Activated T-cell treated with anti-CD3 and anti-CD28 coated beads, Interleukin-2, amount 50 U/mL, for 72 hours (primary cell): ENCODE measurements around the gene ASB4. TPM values are rescaled to one million over a fixed set of nuclear protein-coding genes. Genes with fewer than 3 reads are reported as not detected.

ENCODE experiments used
- ATAC-seq, 2 donors: fragments of 150-1000 bp; cut with Tn5 transposase; replicated peaks in 1 of 2; 2 replicates each; pipeline ENCODE4 v1.10.0; 2021; ENCODE audit warnings: moderate library complexity in 2 of 2, mild to moderate bottlenecking in 1 of 2
- DNase-seq, 2 donors: peaks; one replicate each; pipeline ENCODE4 v3.0.0; 2021 to 2022; ENCODE audit warnings: mixed read lengths in 1 of 2
- H3K27ac Mint-ChIP-seq: one replicate; pipeline ENCODE4 v1.8.0; 2022; ENCODE audit warnings: mild to moderate bottlenecking, moderate library complexity, mixed read lengths
- H3K27me3 Mint-ChIP-seq: one replicate; pipeline ENCODE4 v1.8.0; 2022; ENCODE audit warnings: low read depth, mixed read lengths
- H3K36me3 Mint-ChIP-seq, 2 donors: one replicate each; pipeline ENCODE4 v1.8.0; 2022; ENCODE audit warnings: mixed read lengths in 2 of 2, mild to moderate bottlenecking in 1 of 2; ENCODE audit not compliant: insufficient read depth in 2 of 2
- H3K4me1 Mint-ChIP-seq: one replicate; pipeline ENCODE4 v1.8.0; 2022; ENCODE audit warnings: low read depth, mixed read lengths
- H3K4me3 Mint-ChIP-seq, 2 donors: one replicate each; pipeline ENCODE4 v1.8.0; 2022; ENCODE audit warnings: mild to moderate bottlenecking in 2 of 2, mixed read lengths in 2 of 2, moderate library complexity in 2 of 2
- H3K9me3 Mint-ChIP-seq, 2 donors: one replicate each; pipeline ENCODE4 v1.8.0; 2022; ENCODE audit warnings: mixed read lengths in 2 of 2
- total RNA-seq, 2 donors: library from RNA; stranded (reverse); gene quantifications; one replicate each; pipeline ENCODE4 v1.2.3, GENCODE V29; 2022

ASB4 gene
- total RNA-seq, 2 donors from 2014 or later, result not detected

GRCh38 chr7:95589766-95590165 lies 104.0 kb downstream of the ASB4 start:
- H3K9me3 Mint-ChIP-seq, result no peaks in the 10 kb centered on the region
- no peaks in the 10 kb centered on the region for H3K4me1 Mint-ChIP-seq
- H3K27ac Mint-ChIP-seq, result no peak overlapping the region
- no peaks in the 10 kb centered on the region for H3K36me3 Mint-ChIP-seq
- no peak for DNase-seq
- no peaks in the 10 kb centered on the region for H3K27me3 Mint-ChIP-seq
- ATAC-seq, result no peak
- no peak overlapping the region for H3K4me3 Mint-ChIP-seq

Other genes with a start within 250 kb of the ASB4 start
- gene PON1, start 161.4 kb upstream of the ASB4 start, total RNA-seq, result under 1 TPM in 1 of 2 donors, not detected in 1; 0.65 TPM
- gene PON3, start 89.6 kb upstream of the ASB4 start, total RNA-seq, result under 1 TPM in 1 of 2 donors, not detected in 1; 0.31 TPM
- gene PON2, start 50.9 kb upstream of the ASB4 start, total RNA-seq, result 1 to 10 TPM; 4.4 to 6.9 TPM
- not detected for gene PDK4, start 110.6 kb downstream of the ASB4 start, total RNA-seq